Neural progenitor cell (in vitro differentiated cells): ENCODE measurements around the gene RRBP1.

Source experiments
- EZH2phosphoT487 ChIP-seq: fragments of 200-600 bp; sonication (generic); IDR thresholded peaks from 2 replicates; pipeline ENCODE4 v1.6.1; 2017; ENCODE audit warnings: antibody characterized with exemption
- TF ChIP-seq, protein P1 (sequence below): fragments of 200-600 bp; sonication (generic); IDR thresholded peaks from 2 replicates; pipeline ENCODE4 v1.5.1; 2017; ENCODE audit warnings: antibody characterized with exemption, mild to moderate bottlenecking

- no peak for TF ChIP-seq EZH2phosphoT487
- TF ChIP-seq, protein P1, sequence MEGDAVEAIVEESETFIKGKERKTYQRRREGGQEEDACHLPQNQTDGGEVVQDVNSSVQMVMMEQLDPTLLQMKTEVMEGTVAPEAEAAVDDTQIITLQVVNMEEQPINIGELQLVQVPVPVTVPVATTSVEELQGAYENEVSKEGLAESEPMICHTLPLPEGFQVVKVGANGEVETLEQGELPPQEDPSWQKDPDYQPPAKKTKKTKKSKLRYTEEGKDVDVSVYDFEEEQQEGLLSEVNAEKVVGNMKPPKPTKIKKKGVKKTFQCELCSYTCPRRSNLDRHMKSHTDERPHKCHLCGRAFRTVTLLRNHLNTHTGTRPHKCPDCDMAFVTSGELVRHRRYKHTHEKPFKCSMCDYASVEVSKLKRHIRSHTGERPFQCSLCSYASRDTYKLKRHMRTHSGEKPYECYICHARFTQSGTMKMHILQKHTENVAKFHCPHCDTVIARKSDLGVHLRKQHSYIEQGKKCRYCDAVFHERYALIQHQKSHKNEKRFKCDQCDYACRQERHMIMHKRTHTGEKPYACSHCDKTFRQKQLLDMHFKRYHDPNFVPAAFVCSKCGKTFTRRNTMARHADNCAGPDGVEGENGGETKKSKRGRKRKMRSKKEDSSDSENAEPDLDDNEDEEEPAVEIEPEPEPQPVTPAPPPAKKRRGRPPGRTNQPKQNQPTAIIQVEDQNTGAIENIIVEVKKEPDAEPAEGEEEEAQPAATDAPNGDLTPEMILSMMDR: no peak
Observed at GRCh38 chr20:17704589-17705317, 22.7 kb upstream of the RRBP1 start.
